Activated T-cell treated with anti-CD3 and anti-CD28 coated beads, Interleukin-2, amount 50 U/mL, for 24 hours (primary cell): ENCODE measurements around the gene UBXN11.
A peak's percentile ranks its signal among the peaks of the same experiment; 100 is the strongest.
"Not testable (repeated sequence)": the region's sequence is repeated elsewhere in the genome, so short reads cannot be mapped to it uniquely, and the experiment has no call there.

Experiments
- DNase-seq: peaks from one replicate; pipeline ENCODE4 v3.0.0-alpha.2; 2020
- H3K27ac Mint-ChIP-seq: 2 replicates; pipeline ENCODE4 v1.8.0; 2020; ENCODE audit warnings: mild to moderate bottlenecking, mixed read lengths
- H3K27me3 Mint-ChIP-seq: 2 replicates; pipeline ENCODE4 v1.8.0; 2020; ENCODE audit warnings: mixed read lengths
- H3K36me3 Mint-ChIP-seq: 2 replicates; pipeline ENCODE4 v1.8.0; 2020; ENCODE audit warnings: low read depth, mixed read lengths
- H3K4me1 Mint-ChIP-seq: 2 replicates; pipeline ENCODE4 v1.8.0; 2020; ENCODE audit warnings: low read depth, mixed read lengths
- H3K4me3 Mint-ChIP-seq: 2 replicates; pipeline ENCODE4 v1.8.0; 2020; ENCODE audit warnings: mild to moderate bottlenecking, moderate library complexity, mixed read lengths
- H3K9me3 Mint-ChIP-seq: 2 replicates; pipeline ENCODE4 v1.8.0; 2020; ENCODE audit warnings: mixed read lengths

UBXN11 gene

GRCh38 chr1:26346274-26347033 lies 40.0 kb upstream of the UBXN11 start:
- Mint-ChIP-seq H3K27me3 (no peaks in the 10 kb centered on the region), H3K9me3 (no peaks in the 10 kb centered on the region), H3K36me3 (no peaks in the 10 kb centered on the region), H3K4me3 (no peak overlapping the region), H3K4me1 (no peaks in the 10 kb centered on the region), H3K27ac (no peak overlapping the region)
- DNase-seq, result no peak

GRCh38 chr1:26345718-26346117 lies 39.3 kb upstream of the UBXN11 start:
- Mint-ChIP-seq H3K9me3 (no peaks in the 10 kb centered on the region), H3K27me3 (no peaks in the 10 kb centered on the region), H3K4me3 (no peak overlapping the region), H3K36me3 (no peaks in the 10 kb centered on the region), H3K4me1 (no peaks in the 10 kb centered on the region), H3K27ac (no peak overlapping the region)
- no peak for DNase-seq

- Mint-ChIP-seq H3K27me3 (no peaks in the 10 kb centered on the region), H3K4me3 (no peak overlapping the region), H3K36me3 (no peaks in the 10 kb centered on the region), H3K4me1 (no peaks in the 10 kb centered on the region), H3K9me3 (no peaks in the 10 kb centered on the region), H3K27ac (no peak overlapping the region)
- no peak for DNase-seq
These were observed 37.9 kb upstream of the UBXN11 start for GRCh38 chr1:26344147-26344920.

GRCh38 chr1:26340047-26340481 lies 33.6 kb upstream of the UBXN11 start:
- Mint-ChIP-seq H3K27me3 (no peaks in the 10 kb centered on the region), H3K9me3 (no peaks in the 10 kb centered on the region), H3K4me1 (peaks cover 12% of the 10 kb centered on the region), H3K4me3 (no peak overlapping the region), H3K36me3 (peaks cover 3% of the 10 kb centered on the region), H3K27ac (no peak overlapping the region)
- DNase-seq, result no peak

GRCh38 chr1:26338670-26339069 lies 32.2 kb upstream of the UBXN11 start:
- no peak for DNase-seq
- Mint-ChIP-seq H3K27ac (no peak overlapping the region), H3K27me3 (no peaks in the 10 kb centered on the region), H3K36me3 (peaks cover 3% of the 10 kb centered on the region), H3K9me3 (no peaks in the 10 kb centered on the region), H3K4me1 (peaks cover 12% of the 10 kb centered on the region), H3K4me3 (no peak overlapping the region)

- Mint-ChIP-seq H3K27ac (no peak overlapping the region), H3K27me3 (no peaks in the 10 kb centered on the region), H3K9me3 (no peaks in the 10 kb centered on the region), H3K4me3 (no peak overlapping the region), H3K36me3 (peaks cover 3% of the 10 kb centered on the region), H3K4me1 (peaks cover 12% of the 10 kb centered on the region)
- DNase-seq, result no peak
These were observed 31.2 kb upstream of the UBXN11 start for GRCh38 chr1:26337625-26338024.

- no peak overlapping the region for H3K27ac Mint-ChIP-seq
- H3K9me3 Mint-ChIP-seq, result no peaks in the 10 kb centered on the region
- H3K36me3 Mint-ChIP-seq, result peaks cover 3% of the 10 kb centered on the region
- DNase-seq, result no peak
- H3K4me1 Mint-ChIP-seq, result peaks cover 12% of the 10 kb centered on the region
- H3K4me3 Mint-ChIP-seq, result no peak overlapping the region
- no peaks in the 10 kb centered on the region for H3K27me3 Mint-ChIP-seq
These were observed 30.7 kb upstream of the UBXN11 start for GRCh38 chr1:26337206-26337535.

DNA sequence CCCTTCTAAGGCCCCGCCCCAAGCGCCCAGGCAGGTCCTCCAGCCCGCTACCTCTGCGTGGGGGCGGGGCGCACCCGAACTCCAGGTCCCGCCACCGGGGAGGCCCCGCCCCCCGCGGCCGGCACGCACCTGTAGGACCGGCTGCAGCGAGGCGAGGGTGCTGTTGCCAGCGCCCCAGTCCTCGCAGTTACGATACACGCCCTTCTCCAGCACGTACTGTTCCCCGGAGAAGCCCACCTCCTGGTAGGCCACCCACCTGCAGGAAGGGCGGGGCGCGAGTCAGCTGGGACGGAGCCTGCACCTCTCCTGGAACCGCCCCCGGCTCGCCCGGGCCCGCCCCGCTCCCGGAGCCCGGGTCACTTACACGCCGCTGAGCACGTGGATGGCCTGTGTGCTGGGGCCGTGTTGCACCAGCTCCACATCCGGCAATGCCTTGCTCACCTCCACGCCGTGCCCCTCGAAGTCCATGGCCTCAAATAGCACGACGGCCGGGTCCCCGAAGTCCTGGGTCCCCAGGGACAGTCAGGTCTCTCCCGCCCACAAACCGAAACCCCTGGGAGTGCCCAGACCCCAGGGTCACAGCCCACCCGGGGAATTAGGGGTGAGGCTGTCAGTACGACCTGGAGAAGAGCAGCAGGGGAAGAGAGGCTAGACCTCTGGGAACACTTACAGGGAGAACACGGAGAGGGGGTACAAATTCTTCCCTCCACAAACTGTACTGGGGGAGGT lies 30.2 kb upstream of the UBXN11 start:
- Mint-ChIP-seq H3K9me3 (no peaks in the 10 kb centered on the region), H3K36me3 (peaks cover 3% of the 10 kb centered on the region), H3K4me3 (peak overlapping the region; percentile 83), H3K4me1 (peaks cover 12% of the 10 kb centered on the region), H3K27ac (no peak overlapping the region), H3K27me3 (no peaks in the 10 kb centered on the region)
- peak; percentile 88 for DNase-seq

DNA sequence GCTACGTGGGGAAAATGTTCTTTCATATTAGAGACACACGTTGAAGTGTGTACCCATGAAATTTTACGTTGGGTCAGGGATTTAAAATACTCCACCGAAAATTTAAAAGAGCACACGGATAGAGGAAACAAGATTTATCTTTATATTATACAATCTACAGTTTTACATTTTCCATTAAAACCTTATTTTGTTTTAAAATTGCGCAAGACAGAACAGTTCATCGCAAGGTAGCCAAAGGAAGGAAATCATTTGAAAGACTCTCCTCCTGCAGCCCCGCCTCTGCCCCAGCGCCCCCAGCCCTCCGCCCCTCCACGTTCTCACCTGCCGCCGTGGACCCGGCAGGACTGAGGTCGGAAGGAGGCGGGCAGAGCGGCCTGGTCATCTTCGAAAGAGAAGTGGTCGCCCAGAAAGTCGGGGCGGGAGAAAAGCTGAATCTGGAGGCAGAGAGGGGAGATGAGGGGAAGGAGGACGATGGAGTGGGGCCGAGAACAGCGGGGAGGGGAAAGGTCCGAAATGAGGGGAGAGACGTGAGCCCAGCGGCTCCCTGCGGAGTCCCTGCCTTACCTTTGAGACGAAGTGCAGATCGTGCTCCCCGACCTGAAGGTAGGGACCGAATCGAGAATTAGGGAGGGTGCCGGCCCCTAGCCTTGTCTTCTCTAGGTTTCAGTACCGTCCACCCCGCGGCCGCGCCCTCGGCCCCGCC lies 29.5 kb upstream of the UBXN11 start:
- Mint-ChIP-seq H3K4me3 (peak overlapping the region; percentile 83), H3K4me1 (peaks cover 12% of the 10 kb centered on the region), H3K9me3 (no peaks in the 10 kb centered on the region), H3K36me3 (peaks cover 3% of the 10 kb centered on the region), H3K27me3 (no peaks in the 10 kb centered on the region), H3K27ac (no peak overlapping the region)
- no peak for DNase-seq

DNA sequence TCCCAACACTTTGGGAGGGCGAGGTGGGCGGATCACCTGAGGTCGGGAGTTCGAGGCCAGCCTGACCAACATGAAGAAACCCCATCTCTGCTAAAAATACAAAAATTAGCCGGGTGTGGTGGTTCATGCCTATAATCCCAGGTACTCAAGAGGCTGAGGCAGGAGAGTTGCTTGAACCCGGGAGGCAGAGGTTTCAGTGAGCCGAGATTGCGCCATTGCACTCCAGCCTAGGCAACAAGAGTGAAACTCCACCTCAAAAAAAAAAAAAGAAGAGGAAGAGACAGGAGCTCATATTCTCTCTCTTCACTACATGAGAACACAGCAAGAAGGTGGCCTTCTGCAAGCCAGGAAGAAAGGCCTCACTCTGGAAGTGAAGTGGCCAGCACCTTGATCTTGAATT lies 26.9 kb upstream of the UBXN11 start:
- H3K36me3 Mint-ChIP-seq, H3K9me3 Mint-ChIP-seq, H3K4me3 Mint-ChIP-seq, DNase-seq, H3K27ac Mint-ChIP-seq, H3K27me3 Mint-ChIP-seq: not testable (repeated sequence)
- H3K4me1 Mint-ChIP-seq, result peaks cover 12% of the 10 kb centered on the region

- Mint-ChIP-seq H3K27me3 (no peaks in the 10 kb centered on the region), H3K4me1 (peaks cover 1% of the 10 kb centered on the region), H3K4me3 (no peak overlapping the region), H3K9me3 (no peaks in the 10 kb centered on the region), H3K27ac (no peak overlapping the region), H3K36me3 (no peaks in the 10 kb centered on the region)
- no peak for DNase-seq
These were observed 23.8 kb upstream of the UBXN11 start for GRCh38 chr1:26330276-26330675.

- not testable (repeated sequence) for H3K9me3 Mint-ChIP-seq, H3K27me3 Mint-ChIP-seq, H3K4me3 Mint-ChIP-seq, DNase-seq, H3K4me1 Mint-ChIP-seq, H3K36me3 Mint-ChIP-seq, H3K27ac Mint-ChIP-seq
These were observed 22.9 kb upstream of the UBXN11 start for GRCh38 chr1:26329380-26329779.

GRCh38 chr1:26328597-26328996 lies 22.2 kb upstream of the UBXN11 start:
- no peaks in the 10 kb centered on the region for H3K9me3 Mint-ChIP-seq
- H3K4me3 Mint-ChIP-seq, result no peak overlapping the region
- no peak overlapping the region for H3K27ac Mint-ChIP-seq
- peaks cover 13% of the 10 kb centered on the region for H3K36me3 Mint-ChIP-seq
- H3K27me3 Mint-ChIP-seq, result no peaks in the 10 kb centered on the region
- DNase-seq, result no peak
- H3K4me1 Mint-ChIP-seq, result peaks cover 4% of the 10 kb centered on the region

GRCh38 chr1:26327956-26328362 lies 21.5 kb upstream of the UBXN11 start:
- Mint-ChIP-seq H3K27me3 (no peaks in the 10 kb centered on the region), H3K27ac (no peak overlapping the region), H3K4me1 (peaks cover 7% of the 10 kb centered on the region), H3K9me3 (no peaks in the 10 kb centered on the region), H3K36me3 (peaks cover 20% of the 10 kb centered on the region), H3K4me3 (no peak overlapping the region)
- no peak for DNase-seq
